Liver (tissue), 10 donors: ENCODE data around the gene MEGF11. TPM values are rescaled to one million over a fixed set of nuclear protein-coding genes. Genes with fewer than 3 reads are reported as not detected.

Source experiments
- DNase-seq: peaks from one replicate; pipeline ENCODE4 v3.0.0-alpha.2; 2017; ENCODE audit warnings: low spot score
- H3K27ac ChIP-seq, 2 donors: one replicate each; pipeline ENCODE4 v1.7.0; 2013; ENCODE audit warnings: inconsistent platforms in 2 of 2, low read length in 2 of 2, control low read depth in 1 of 2, low read depth in 1 of 2, mild to moderate bottlenecking in 1 of 2
- H3K27me3 ChIP-seq, 4 donors: one replicate each; pipeline versions ENCODE4 v1.6.1 to v1.7.0; 2013; ENCODE audit warnings: low read length in 3 of 4, inconsistent platforms in 1 of 4, mild to moderate bottlenecking in 1 of 4, moderate library complexity in 1 of 4; ENCODE audit not compliant: control insufficient read depth in 4 of 4, insufficient read depth in 4 of 4
- H3K36me3 ChIP-seq, 4 donors: one replicate each; pipeline versions ENCODE4 v1.6.1 to v1.7.0; 2013; ENCODE audit warnings: low read length in 3 of 4, mild to moderate bottlenecking in 3 of 4, low read depth in 1 of 4, moderate library complexity in 1 of 4; ENCODE audit not compliant: control insufficient read depth in 4 of 4, insufficient read depth in 3 of 4
- H3K4me1 ChIP-seq, 4 donors: one replicate each; pipeline versions ENCODE4 v1.6.1 to v1.7.0; 2013; ENCODE audit warnings: low read length in 3 of 4, mild to moderate bottlenecking in 3 of 4, moderate library complexity in 1 of 4; ENCODE audit not compliant: control insufficient read depth in 4 of 4, insufficient read depth in 4 of 4
- H3K4me3 ChIP-seq, 3 donors: one replicate each; pipeline versions ENCODE4 v1.6.1 to v1.7.0; 2013; ENCODE audit warnings: low read length in 3 of 3, control low read depth in 1 of 3, low read depth in 1 of 3, mild to moderate bottlenecking in 1 of 3
- H3K9ac ChIP-seq, 2 donors: one replicate each; pipeline ENCODE4 v1.7.0; 2013; ENCODE audit warnings: low read length in 2 of 2, mild to moderate bottlenecking in 2 of 2, moderate library complexity in 2 of 2, control low read depth in 1 of 2, low read depth in 1 of 2
- H3K9me3 ChIP-seq, 4 donors: one replicate each; pipeline versions ENCODE4 v1.6.1 to v1.7.0; 2013; ENCODE audit warnings: low read length in 3 of 4; ENCODE audit not compliant: control insufficient read depth in 4 of 4
- ATF3 ChIP-seq: IDR thresholded peaks from 2 replicates; pipeline ENCODE4 v1.6.1; 2016; ENCODE audit warnings: antibody characterized with exemption
- EGR1 ChIP-seq, 2 donors: IDR thresholded peaks; 2 replicates each; pipeline ENCODE4 v1.6.1; 2016 to 2018; ENCODE audit warnings: antibody characterized with exemption in 2 of 2, low read depth in 2 of 2
- FOXA2 ChIP-seq: IDR thresholded peaks from 2 replicates; pipeline ENCODE4 v1.6.1; 2016; ENCODE audit warnings: antibody characterized with exemption
- HNF4A ChIP-seq, 2 donors: conservative IDR thresholded peaks; 2 replicates each; pipeline ENCODE4 v1.6.1; 2016; ENCODE audit warnings: antibody characterized with exemption in 2 of 2, mild to moderate bottlenecking in 2 of 2
- HNF4G ChIP-seq: IDR thresholded peaks from 2 replicates; pipeline ENCODE4 v1.6.1; 2016; ENCODE audit warnings: antibody characterized with exemption
- JUND ChIP-seq, 2 donors: IDR thresholded peaks; 2 replicates each; pipeline ENCODE4 v1.6.1; 2016; ENCODE audit warnings: antibody characterized with exemption in 2 of 2
- MAX ChIP-seq: IDR thresholded peaks from 2 replicates; pipeline ENCODE4 v1.6.1; 2016; ENCODE audit warnings: antibody characterized with exemption
- REST ChIP-seq: IDR thresholded peaks from 2 replicates; pipeline ENCODE4 v1.6.1; 2016; ENCODE audit warnings: antibody characterized with exemption, mild to moderate bottlenecking
- SP1 ChIP-seq: IDR thresholded peaks from 2 replicates; pipeline ENCODE4 v1.6.1; 2018; ENCODE audit warnings: antibody characterized with exemption, mild to moderate bottlenecking
- TAF1 ChIP-seq: conservative IDR thresholded peaks from 2 replicates; pipeline ENCODE4 v1.6.1; 2016; ENCODE audit warnings: antibody characterized with exemption, mild to moderate bottlenecking
- YY1 ChIP-seq: IDR thresholded peaks from 2 replicates; pipeline ENCODE4 v1.6.1; 2016; ENCODE audit warnings: antibody characterized with exemption, mild to moderate bottlenecking
- ZBTB33 ChIP-seq: IDR thresholded peaks from 2 replicates; pipeline ENCODE4 v1.6.1; 2016; ENCODE audit warnings: antibody characterized with exemption
- WGBS: extraction: QIAGEN DNeasy Blood & Tissue Kit; methylation state at CpG from one replicate; pipeline ENCODE4 v1.1.7; 2013; 5-methylcytosine and 5-hydroxymethylcytosine counted together
- polyA plus RNA-seq, 2 donors: library from polyadenylated mRNA; stranded (reverse) in 1 of 2; unstranded in 1 of 2; fragments of 200-250 nt in 1 of 2; fragments of >200 nt in 1 of 2; fragmentation: Nextera tagmentation in 1 of 2; extraction: Ambion mirVana in 1 of 2; gene quantifications; one replicate each; pipeline versions ENCODE4 v1.2.1 to v1.2.3, GENCODE V29; 2013 to 2015
- small RNA-seq: library from RNA; depleted of rRNA; stranded (forward); fragments of <200 nt; gene quantifications from one replicate; pipeline ENCODE3, GENCODE V24; 2014
- total RNA-seq, 2 donors: library from RNA; depleted of rRNA; stranded (reverse); fragments of >200 nt; gene quantifications; one replicate each; pipeline ENCODE4 v1.2.3, GENCODE V29; 2014
- donor health status: healthy.
- donor health status: healthy.
- donor health status: healthy.
- donor health status: healthy.
- donor health status: healthy.

The MEGF11 gene
- total and polyA plus RNA-seq, 4 donors, result under 0.01 to 0.51 (median 0.03) TPM; not detected in 1

- H3K27ac ChIP-seq, result no peak overlapping the region
- no peaks in the 10 kb centered on the region for H3K9me3 ChIP-seq
- H3K4me3 ChIP-seq, result no peak overlapping the region
- H3K4me1 ChIP-seq, result no peaks in the 10 kb centered on the region
- no peaks in the 10 kb centered on the region for H3K27me3 ChIP-seq
- no peaks in the 10 kb centered on the region for H3K36me3 ChIP-seq
- H3K9ac ChIP-seq, result no peak overlapping the region
- TF ChIP-seq FOXA2 (no peak), HNF4A (conservative IDR thresholded peaks at IDR 0.05) (no peak), JUND (IDR thresholded peaks at IDR 0.05) (no peak), YY1 (no peak), TAF1 (no peak), REST (no peak), HNF4G (no peak), MAX (no peak)
- DNase-seq, result no peak
Observed at GRCh38 chr15:65847989-65848388, 405.6 kb downstream of the MEGF11 start.

GRCh38 chr15:65845826-65846519 lies 407.6 kb downstream of the MEGF11 start:
- no peaks in the 10 kb centered on the region for H3K9me3 ChIP-seq
- no peak overlapping the region for H3K4me3 ChIP-seq
- H3K4me1 ChIP-seq, result no peaks in the 10 kb centered on the region
- WGBS, result 87% methylated on average over 9 of the region's 9 CpGs
- H3K9ac ChIP-seq, result no peak overlapping the region
- no peak for DNase-seq
- TF ChIP-seq ATF3 (no peak), SP1 (no peak), ZBTB33 (no peak), EGR1 (IDR thresholded peaks at IDR 0.05; ENCODE audit: low read depth in 2 of 2) (no peak), HNF4A (conservative IDR thresholded peaks at IDR 0.05) (no peak), TAF1 (no peak)
- no peaks in the 10 kb centered on the region for H3K27me3 ChIP-seq
- H3K36me3 ChIP-seq, result no peaks in the 10 kb centered on the region
- no peak overlapping the region for H3K27ac ChIP-seq

Small RNA genes lying within 50 kb of the gene (small RNA-seq; reads per million reads assigned to genes)
- gene MIR4311, result not detected

Other genes starting within 250 kb of the MEGF11 start
- gene DIS3L, start 39.8 kb upstream of the MEGF11 start, total RNA-seq, result 10 to 100 TPM; 17.2 to 40.2 TPM
- gene DIS3L, start 39.8 kb upstream of the MEGF11 start, polyA plus RNA-seq, result 10 to 100 TPM in 1 of 2 donors, 1 to 10 TPM in 1; 9.9 to 14.2 TPM
- gene TIPIN, start 102.9 kb upstream of the MEGF11 start, total RNA-seq, result 1 to 10 TPM; 2.4 to 5.9 TPM
- 1 to 10 TPM; 2.2 to 2.7 TPM for gene TIPIN, start 102.9 kb upstream of the MEGF11 start, polyA plus RNA-seq
- 10 to 100 TPM; 14.3 to 24.6 TPM for gene MAP2K1, start 133.2 kb upstream of the MEGF11 start, total RNA-seq
- gene MAP2K1, start 133.2 kb upstream of the MEGF11 start, polyA plus RNA-seq, result 10 to 100 TPM; 24.1 to 30.2 TPM
- 10 to 100 TPM; 11.3 to 21.4 TPM for gene SNAPC5, start 244.0 kb upstream of the MEGF11 start, total RNA-seq
- gene SNAPC5, start 244.0 kb upstream of the MEGF11 start, polyA plus RNA-seq, result 10 to 100 TPM; 22.7 to 24.9 TPM